Measurements from ENCODE around the gene CIAO3. TPM values are rescaled to one million over a fixed set of nuclear protein-coding genes. Genes with fewer than 3 reads are reported as not detected.
"Not testable (repeated sequence)": the region's sequence is repeated elsewhere in the genome, so short reads cannot be mapped to it uniquely, and the experiment has no call there.

Gene CIAO3
- total RNA-seq, 4 donors from 2014 or later = 35.2 to 110 (median 52.0) TPM

GRCh38 chr16:746637-747036, 5.8 kb upstream of the CIAO3 start:
- TF ChIP-seq POLR2A (IDR thresholded peaks at IDR 0.05) = no peak
- TF ChIP-seq EP300 (IDR thresholded peaks at IDR 0.05) = no peak
- no peak for TF ChIP-seq CTCF (IDR thresholded peaks at IDR 0.05)
- no peak for TF ChIP-seq POLR2AphosphoS5 (IDR thresholded peaks at IDR 0.05)
- DNase-seq (ENCODE audit: low spot score in 2 of 2) = no peak
- H3K4me1 ChIP-seq = peaks cover 1% of the 10 kb centered on the region
- H3K27ac ChIP-seq = no peak overlapping the region
- 43% methylated on average over 1 of the region's 13 CpGs for WGBS
- no peak overlapping the region for H3K4me3 ChIP-seq
- H3K36me3 ChIP-seq = no peaks in the 10 kb centered on the region
- H3K9me3 ChIP-seq = no peaks in the 10 kb centered on the region
- peaks cover 5% of the 10 kb centered on the region for H3K27me3 ChIP-seq

- H3K4me1 ChIP-seq = peaks cover 5% of the 10 kb centered on the region
- peaks cover 3% of the 10 kb centered on the region for H3K27me3 ChIP-seq
- no peak overlapping the region for H3K27ac ChIP-seq
- H3K9me3 ChIP-seq = no peaks in the 10 kb centered on the region
- no peak for DNase-seq (ENCODE audit: low spot score in 2 of 2)
- TF ChIP-seq CTCF (IDR thresholded peaks at IDR 0.05) = no peak
- no peaks in the 10 kb centered on the region for H3K36me3 ChIP-seq
- H3K4me3 ChIP-seq = no peak overlapping the region
- 5% methylated on average over 14 of the region's 14 CpGs for WGBS
Measured at GRCh38 chr16:745739-746138, 4.9 kb upstream of the CIAO3 start.

- DNase-seq (ENCODE audit: low spot score in 2 of 2) = no peak
- TF ChIP-seq CTCF (IDR thresholded peaks at IDR 0.05) (no peak), POLR2A (IDR thresholded peaks at IDR 0.05) (no peak), EP300 (IDR thresholded peaks at IDR 0.05) (no peak), POLR2AphosphoS5 (IDR thresholded peaks at IDR 0.05) (no peak)
- peaks cover 18% of the 10 kb centered on the region for H3K4me1 ChIP-seq
- 81% methylated on average over 11 of the region's 21 CpGs for WGBS
- no peaks in the 10 kb centered on the region for H3K9me3 ChIP-seq
- H3K27ac ChIP-seq = no peak overlapping the region
- no peaks in the 10 kb centered on the region for H3K36me3 ChIP-seq
- H3K27me3 ChIP-seq = peaks cover 3% of the 10 kb centered on the region
- no peak overlapping the region for H3K4me3 ChIP-seq
Measured at GRCh38 chr16:743794-744500, 3.1 kb upstream of the CIAO3 start.

GRCh38 chr16:742894-743293, 2.1 kb upstream of the CIAO3 start:
- not testable (repeated sequence) for DNase-seq (ENCODE audit: low spot score in 2 of 2); H3K27me3 ChIP-seq; H3K9me3 ChIP-seq; H3K4me3 ChIP-seq; H3K36me3 ChIP-seq; H3K27ac ChIP-seq
- H3K4me1 ChIP-seq = peaks cover 21% of the 10 kb centered on the region
- WGBS = 87% methylated on average over 14 of the region's 14 CpGs

DNA sequence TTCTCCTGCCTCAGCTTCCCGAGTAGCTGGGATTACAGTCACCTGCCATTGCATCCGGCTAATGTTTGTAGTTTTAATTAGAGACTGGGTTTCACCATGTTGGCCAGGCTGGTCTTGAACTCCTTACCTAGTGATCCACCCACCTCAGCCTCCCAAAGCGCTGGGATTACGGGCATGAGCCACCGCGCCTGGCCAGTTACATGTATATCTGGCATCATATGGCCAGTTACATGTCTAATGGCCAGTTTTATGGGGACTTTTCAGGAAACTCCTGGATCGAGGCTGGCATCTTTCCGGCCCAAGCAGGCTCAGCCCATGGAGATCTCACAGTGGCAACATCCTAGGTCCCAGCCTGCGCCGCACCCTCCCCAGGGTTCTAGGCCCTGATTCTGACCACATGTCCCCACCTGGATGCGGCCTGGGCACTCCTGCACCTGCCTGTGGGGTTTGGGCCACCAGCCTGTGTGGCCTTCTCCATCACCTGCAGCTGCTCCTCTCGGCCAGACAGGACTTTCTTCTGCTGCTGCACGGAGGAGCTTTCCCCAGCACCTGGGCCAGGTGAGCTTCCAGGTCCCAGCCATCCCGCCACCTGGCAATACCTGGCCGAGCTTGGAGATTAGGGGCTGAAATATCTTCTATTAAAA, 1.3 kb upstream of the CIAO3 start:
- no peak for DNase-seq (ENCODE audit: low spot score in 2 of 2)
- 87% methylated on average over 12 of the region's 15 CpGs for WGBS

More for the DNA sequence above, 1.3 kb upstream of the CIAO3 start:
- Histone ChIP-seq H3K9me3 (no peaks in the 10 kb centered on the region), H3K36me3 (peaks cover 11% of the 10 kb centered on the region), H3K4me3 (no peak overlapping the region), H3K4me1 (peaks cover 23% of the 10 kb centered on the region), H3K27ac (no peak overlapping the region), H3K27me3 (peaks cover 3% of the 10 kb centered on the region)
- TF ChIP-seq POLR2AphosphoS5 (IDR thresholded peaks at IDR 0.05) = no peak
- no peak for TF ChIP-seq CTCF (IDR thresholded peaks at IDR 0.05)
- TF ChIP-seq EP300 (IDR thresholded peaks at IDR 0.05) = no peak
- TF ChIP-seq POLR2A (IDR thresholded peaks at IDR 0.05) = no peak

Measured in suprapubic skin (tissue), 4 donors.